NCI-H2029 treated with DMSO at 0.1 percent for 48 hours (cell line): ENCODE measurements around the gene SLC10A6.
"Not testable (repeated sequence)": the region's sequence is repeated elsewhere in the genome, so short reads cannot be mapped to it uniquely, and the experiment has no call there.

ENCODE experiments used
- DNase-seq: peaks from one replicate; lab custom pipeline; 2025; lab: John Stamatoyannopoulos, UW

The SLC10A6 gene, protein sequence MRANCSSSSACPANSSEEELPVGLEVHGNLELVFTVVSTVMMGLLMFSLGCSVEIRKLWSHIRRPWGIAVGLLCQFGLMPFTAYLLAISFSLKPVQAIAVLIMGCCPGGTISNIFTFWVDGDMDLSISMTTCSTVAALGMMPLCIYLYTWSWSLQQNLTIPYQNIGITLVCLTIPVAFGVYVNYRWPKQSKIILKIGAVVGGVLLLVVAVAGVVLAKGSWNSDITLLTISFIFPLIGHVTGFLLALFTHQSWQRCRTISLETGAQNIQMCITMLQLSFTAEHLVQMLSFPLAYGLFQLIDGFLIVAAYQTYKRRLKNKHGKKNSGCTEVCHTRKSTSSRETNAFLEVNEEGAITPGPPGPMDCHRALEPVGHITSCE

GRCh38 chr4:86848732-86849619 lies at the start of gene SLC10A6:
TSS of gene SLC10A6 (minus strand) at chr4:86849384. CDS start at chr4:86849115, 269 bp downstream.
- no peak for DNase-seq

DNA sequence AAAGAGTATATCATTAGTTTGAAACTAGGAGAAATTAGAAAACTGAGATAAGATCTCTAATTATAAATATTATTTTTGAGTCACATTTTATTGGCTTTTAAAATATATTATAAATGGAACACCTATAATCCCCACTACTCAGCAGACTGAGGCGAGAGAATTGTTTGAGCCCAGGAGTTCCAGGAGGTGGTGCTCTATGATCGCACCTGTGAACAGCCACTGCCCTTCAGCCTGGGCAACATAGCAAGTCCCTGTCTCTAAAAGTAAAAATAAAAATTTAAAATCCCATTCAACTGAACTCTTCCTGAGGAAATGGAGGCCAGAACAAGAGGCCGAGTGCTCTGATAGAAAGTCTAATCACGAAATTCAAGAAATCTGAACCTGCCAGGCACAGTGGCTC lies 49.4 kb upstream of the SLC10A6 start:
- DNase-seq, result no peak

- DNase-seq, result no peak
These were observed 47.4 kb upstream of the SLC10A6 start for GRCh38 chr4:86896596-86896995.

DNA sequence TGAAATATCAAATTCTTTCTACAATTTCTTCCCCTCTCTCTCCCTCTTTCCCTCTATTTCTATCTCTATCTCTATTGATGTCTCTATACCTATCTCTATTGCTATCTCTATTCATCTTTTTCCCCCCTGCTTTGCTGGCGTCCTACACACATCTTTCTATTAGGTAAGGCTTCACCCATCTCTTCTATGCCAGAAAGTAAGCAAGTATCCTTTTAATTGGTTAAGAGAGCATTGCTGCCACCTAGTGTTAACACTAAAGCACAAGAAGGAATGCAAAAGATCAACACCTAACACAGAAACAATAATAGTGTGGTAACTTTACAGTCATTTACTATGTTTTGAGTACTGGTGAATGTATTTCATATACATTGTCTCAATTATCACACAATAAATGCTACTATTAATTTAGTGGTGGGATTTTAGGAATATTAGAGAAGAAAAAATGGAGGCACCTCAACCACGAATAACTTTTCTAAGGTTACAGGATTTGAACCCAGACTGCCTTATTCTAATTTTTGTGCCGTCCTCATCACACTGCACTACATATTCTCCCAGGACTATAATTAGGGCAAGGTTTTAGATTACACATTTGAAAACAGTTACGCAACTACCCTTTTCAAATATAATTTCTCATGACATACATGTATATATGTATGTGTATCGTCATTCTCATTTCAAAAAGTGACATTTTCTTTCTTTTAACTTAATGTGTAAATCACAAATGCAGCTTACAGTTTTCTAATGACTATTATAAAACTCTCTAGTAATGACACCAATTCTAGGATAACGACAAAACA lies 46.7 kb upstream of the SLC10A6 start:
- peak; percentile 62 for DNase-seq

GRCh38 chr4:86894455-86894854 lies 45.3 kb upstream of the SLC10A6 start:
- DNase-seq, result no peak

DNA sequence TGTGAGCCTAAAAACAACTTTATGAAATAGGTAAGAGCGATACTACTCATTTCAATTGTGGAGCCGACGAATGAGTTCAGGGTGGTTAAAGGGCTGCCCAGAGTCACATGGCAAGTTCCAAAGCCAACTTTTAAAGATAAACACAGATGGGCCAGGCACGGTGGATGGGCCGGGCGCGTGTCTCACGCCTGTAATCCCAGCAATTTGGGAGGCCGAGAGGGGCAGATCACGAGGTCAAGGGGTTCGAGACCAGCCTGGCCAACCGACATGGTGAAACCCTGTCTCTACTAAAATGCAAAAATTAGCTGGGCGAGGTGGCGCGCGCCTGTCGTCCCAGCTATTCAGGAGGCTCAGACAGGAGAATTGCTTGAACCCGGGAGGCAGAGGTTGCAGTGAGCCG lies 44.0 kb upstream of the SLC10A6 start:
- DNase-seq, result no peak

DNA sequence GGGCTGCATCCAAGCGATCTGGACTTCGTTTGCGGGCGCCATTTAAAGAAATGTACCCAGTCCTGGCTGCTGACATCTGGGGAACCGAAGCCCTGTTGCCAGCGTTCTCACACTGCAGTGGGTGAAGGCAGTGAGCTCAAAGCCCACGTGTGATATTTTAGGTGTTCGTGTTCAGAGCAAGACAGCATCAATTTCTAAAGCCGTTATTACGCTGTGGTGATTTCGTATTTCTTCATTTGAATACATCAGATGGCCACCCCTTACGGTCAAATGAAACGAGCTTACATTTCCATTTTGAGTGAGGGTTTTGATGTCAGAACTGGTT lies 43.4 kb upstream of the SLC10A6 start:
- DNase-seq, result no peak

DNA sequence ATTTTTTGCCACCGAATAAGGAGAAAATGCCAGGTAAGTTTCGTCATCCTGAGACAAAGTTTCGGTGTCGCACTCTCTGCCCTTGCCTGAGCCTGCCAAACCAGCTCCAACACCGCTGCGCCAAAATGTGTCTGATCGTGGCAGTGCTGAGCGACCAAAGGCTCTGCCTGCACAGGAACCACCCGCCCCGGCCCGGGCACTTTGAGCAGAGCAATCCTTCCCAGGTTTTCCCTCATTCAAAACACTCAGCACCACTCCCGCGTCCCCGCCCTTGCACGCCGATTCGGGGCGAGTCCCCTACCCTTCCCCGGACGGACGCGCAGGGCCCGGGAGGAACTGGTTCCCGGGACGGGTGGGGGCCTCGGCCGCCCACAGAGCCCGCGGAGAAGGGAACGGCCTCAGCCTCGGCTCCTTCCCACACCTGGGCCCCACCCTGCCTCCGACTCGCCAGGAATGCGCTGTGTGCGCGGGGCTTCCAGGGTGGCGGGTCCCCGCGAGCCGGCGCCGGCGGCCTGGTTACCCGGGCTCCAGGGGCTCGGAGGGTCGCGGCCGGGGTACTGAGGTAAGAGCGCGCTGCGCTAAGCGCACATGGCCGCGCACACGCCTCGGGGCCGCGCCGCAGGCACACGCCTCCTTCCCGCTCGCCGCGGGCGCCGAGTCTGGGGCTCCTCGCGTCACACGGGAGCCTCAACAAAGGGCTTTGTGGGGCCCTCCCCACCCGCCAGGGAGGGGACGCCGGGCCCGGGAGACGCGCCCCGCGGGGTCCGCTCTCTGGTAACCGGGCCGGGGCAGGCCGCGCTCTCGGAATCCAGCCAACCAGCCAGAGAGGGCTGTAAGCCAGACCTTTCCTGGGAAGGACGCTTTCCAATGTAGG lies 42.8 kb upstream of the SLC10A6 start, which contains the start of gene C4orf36:
Gene C4orf36 (minus strand): TSS at position 661 of the 874 bp plus-strand sequence. CDS start 902 bp downstream, outside the sequence.
- peak; percentile 34 for DNase-seq

GRCh38 chr4:86890790-86891189 lies 41.6 kb upstream of the SLC10A6 start:
- DNase-seq, result no peak

GRCh38 chr4:86879641-86880040 lies 30.5 kb upstream of the SLC10A6 start:
- no peak for DNase-seq

DNA sequence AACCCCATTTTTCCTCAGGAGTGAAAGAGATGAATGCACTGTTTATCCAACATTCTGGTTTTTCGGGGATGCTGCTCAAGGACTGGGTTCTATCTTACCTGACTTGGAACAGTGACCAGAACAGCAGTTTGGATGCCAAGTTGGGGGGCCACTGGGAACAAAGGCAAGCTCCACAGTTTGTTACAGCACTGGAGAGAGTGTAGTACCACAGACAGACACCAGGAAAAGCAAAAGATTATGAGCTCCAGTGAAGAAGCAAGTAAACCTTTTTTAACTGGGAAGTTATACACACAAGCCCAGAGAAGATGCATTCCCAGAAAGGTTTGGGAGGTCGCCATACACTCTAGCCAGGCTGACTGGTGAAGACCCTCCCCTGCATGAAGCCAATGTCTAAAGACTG lies 29.5 kb upstream of the SLC10A6 start:
- no peak for DNase-seq

DNA sequence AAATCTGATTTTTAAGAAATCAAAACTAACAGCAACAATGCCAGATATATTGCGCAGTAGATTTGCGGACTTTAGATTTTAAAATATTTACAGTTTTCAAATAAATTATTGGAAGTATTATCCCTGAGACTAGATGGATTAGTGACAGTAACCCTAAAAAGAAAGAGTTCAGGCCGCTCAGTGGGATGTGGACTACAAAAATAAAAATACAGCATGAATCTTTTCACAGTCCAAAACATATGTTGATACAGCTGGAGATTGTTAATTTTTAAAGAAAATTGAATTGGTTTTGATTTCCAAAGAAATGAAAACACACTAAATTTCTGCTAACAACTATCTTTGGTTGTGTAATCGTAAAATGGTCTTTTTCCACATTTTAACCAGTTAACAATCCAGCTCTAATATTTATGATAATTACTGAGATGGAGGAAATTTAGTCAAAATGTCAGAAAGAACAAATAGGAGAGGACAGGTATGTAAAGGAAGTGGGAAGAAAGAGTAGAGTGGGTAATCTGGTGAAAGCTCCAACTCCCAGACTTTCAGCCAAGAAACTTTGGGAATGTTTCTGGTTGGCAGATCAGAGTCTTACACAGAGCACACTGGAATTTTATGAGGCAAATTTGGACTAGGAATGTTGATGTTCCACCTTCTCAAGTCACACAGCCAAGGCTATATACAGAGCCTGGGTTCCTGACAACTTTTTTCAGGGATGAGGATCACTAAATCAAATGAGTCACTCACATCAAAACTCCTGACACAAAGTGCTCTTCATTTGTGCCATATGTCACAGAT lies 27.9 kb upstream of the SLC10A6 start:
- no peak for DNase-seq

DNA sequence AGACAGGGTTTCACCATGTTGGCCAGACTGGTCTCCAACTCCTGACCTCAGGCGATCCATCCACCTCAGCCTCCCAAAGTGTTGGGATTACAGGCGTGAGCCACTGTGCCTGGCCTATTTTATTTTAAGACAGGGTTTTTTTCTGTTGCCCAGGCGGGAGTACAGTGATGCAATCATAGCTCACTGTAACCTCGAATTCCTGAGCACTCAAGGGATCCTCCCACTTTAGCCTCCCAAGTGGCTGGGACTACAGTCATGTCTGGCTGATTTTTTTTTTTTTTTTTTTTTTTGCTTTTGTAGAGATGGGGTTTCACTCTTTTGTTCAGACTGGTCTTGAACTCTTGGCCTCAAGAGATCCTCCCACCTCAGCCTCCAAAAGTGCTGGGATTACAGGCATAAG lies 26.3 kb upstream of the SLC10A6 start:
- not testable (repeated sequence) for DNase-seq

DNA sequence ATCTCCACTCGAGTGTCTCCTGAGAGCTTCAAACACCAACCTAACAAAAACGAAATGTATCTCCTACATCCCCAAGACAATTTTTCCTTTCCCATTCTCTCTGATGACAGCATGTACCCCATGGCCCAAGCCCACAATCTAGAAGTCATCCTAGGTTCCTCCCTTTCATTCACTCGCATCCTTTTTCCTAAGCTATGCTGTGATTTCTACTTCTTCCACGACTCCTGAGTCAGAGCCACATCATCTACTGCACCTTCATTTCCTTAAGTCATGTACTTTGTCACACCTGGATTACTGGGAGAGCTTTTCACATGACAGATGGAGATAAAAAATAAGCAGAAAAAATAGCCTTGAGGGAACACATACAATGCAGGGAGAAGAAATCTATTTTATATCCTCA lies 23.0 kb upstream of the SLC10A6 start:
- no peak for DNase-seq

- no peak for DNase-seq
These were observed 21.4 kb upstream of the SLC10A6 start for GRCh38 chr4:86870442-86871069.

DNA sequence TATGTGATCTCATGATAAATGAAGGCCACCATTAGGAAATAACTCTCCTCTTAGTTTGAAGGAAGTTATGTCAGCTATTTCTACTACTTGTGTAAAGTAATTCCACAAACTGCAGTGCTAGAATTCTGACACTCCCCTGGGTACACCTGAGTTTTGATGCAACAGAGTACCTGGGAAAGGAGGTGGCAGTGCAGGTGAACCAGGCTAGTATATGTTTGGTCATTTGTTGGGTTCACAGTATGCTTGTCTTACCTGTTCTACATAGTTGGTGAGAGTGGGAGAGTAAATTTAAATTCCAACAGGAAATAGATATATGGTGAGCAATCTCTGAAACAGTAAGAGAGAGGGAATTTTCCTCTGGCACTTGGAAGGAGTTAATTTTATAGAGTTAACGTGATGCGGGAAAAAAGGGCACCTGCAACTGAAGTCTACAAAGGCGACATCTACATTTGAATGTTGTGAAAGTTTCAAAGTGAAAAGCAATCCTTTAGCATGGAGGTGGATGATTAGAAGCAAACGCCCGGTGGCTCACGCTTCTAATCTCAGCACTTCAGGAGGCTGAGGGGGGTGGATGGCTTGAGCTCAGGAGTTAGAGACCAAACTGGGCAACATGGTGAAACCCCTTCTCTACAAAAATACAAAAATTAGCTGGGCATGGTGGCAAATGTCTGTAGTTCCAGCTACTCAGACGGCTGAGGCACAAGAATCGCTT lies 8.3 kb upstream of the SLC10A6 start:
- DNase-seq, result no peak

- no peak for DNase-seq
These were observed 7.7 kb upstream of the SLC10A6 start for GRCh38 chr4:86856896-86857295.

- DNase-seq, result no peak
These were observed 6.4 kb upstream of the SLC10A6 start for GRCh38 chr4:86855572-86855971.

DNA sequence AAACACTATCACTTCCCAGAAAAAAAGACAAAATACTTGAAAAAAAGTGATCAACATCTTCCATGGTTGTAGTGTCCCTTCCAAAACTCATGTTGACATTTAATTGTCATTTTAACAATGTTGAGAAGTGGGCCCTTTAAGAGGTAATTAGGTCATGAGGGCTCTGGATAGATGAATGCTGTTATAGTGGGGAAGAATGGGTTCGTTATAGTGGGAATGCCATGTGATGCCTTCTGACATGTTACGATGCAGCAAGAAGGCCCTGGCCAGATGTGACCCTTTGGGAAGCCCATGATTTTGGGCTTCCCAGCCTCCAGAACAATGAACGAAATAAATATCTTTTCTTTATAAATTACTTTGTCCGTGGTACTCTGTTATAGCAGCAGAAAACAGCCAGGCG lies 4.0 kb upstream of the SLC10A6 start:
- no peak for DNase-seq
